Measurements from ENCODE around the gene CRHR1. TPM values are rescaled to one million over a fixed set of nuclear protein-coding genes. Genes with fewer than 3 reads are reported as not detected.

CRHR1 gene
- total RNA-seq, 1 experiment from 2014 or later = not detected

- DNase-seq (ENCODE audit: extremely low read depth, low read depth) = no peak
Measured at GRCh38 chr17:45818699-45819098, 34.6 kb downstream of the CRHR1 start.

GRCh38 chr17:45819632-45820031, 35.5 kb downstream of the CRHR1 start:
- no peak for DNase-seq (ENCODE audit: extremely low read depth, low read depth)

- no peak for DNase-seq (ENCODE audit: extremely low read depth, low read depth)
Measured at GRCh38 chr17:45820052-45820780, 36.1 kb downstream of the CRHR1 start.

- no peak for DNase-seq (ENCODE audit: extremely low read depth, low read depth)
Measured at GRCh38 chr17:45821147-45821546, 37.0 kb downstream of the CRHR1 start.

GRCh38 chr17:45823598-45823997, 39.5 kb downstream of the CRHR1 start:
- DNase-seq (ENCODE audit: extremely low read depth, low read depth) = no peak

GRCh38 chr17:45824475-45824874, 40.4 kb downstream of the CRHR1 start:
- DNase-seq (ENCODE audit: extremely low read depth, low read depth) = no peak

- no peak for DNase-seq (ENCODE audit: extremely low read depth, low read depth)
Measured at GRCh38 chr17:45824901-45825492, 40.9 kb downstream of the CRHR1 start.

- no peak for DNase-seq (ENCODE audit: extremely low read depth, low read depth)
Measured at GRCh38 chr17:45825792-45826191, 41.7 kb downstream of the CRHR1 start.

- no peak for DNase-seq (ENCODE audit: extremely low read depth, low read depth)
Measured at GRCh38 chr17:45826919-45827588, 42.9 kb downstream of the CRHR1 start.

- DNase-seq (ENCODE audit: extremely low read depth, low read depth) = no peak
Measured at GRCh38 chr17:45828171-45828570, 44.1 kb downstream of the CRHR1 start.

GRCh38 chr17:45828582-45829133, 44.5 kb downstream of the CRHR1 start:
- DNase-seq (ENCODE audit: extremely low read depth, low read depth) = no peak

- no peak for DNase-seq (ENCODE audit: extremely low read depth, low read depth)
Measured at GRCh38 chr17:45833920-45834319, 49.8 kb downstream of the CRHR1 start.

GRCh38 chr17:45834471-45835396, 50.6 kb downstream of the CRHR1 start:
- DNase-seq (ENCODE audit: extremely low read depth, low read depth) = no peak

- no peak for DNase-seq (ENCODE audit: extremely low read depth, low read depth)
Measured at GRCh38 chr17:45835481-45835880, 51.4 kb downstream of the CRHR1 start.

- DNase-seq (ENCODE audit: extremely low read depth, low read depth) = no peak
Measured at GRCh38 chr17:45836047-45837044, 52.2 kb downstream of the CRHR1 start.

- no peak for DNase-seq (ENCODE audit: extremely low read depth, low read depth)
Measured at GRCh38 chr17:45837187-45837586, 53.1 kb downstream of the CRHR1 start.

GRCh38 chr17:45837603-45838002, 53.5 kb downstream of the CRHR1 start:
- DNase-seq (ENCODE audit: extremely low read depth, low read depth) = no peak

- DNase-seq (ENCODE audit: extremely low read depth, low read depth) = no peak
Measured at GRCh38 chr17:45838751-45839295, 54.7 kb downstream of the CRHR1 start.

GRCh38 chr17:45839442-45839841, 55.3 kb downstream of the CRHR1 start:
- no peak for DNase-seq (ENCODE audit: extremely low read depth, low read depth)
